GM21619 (cell line): ENCODE measurements around the gene FXN.
"Not testable (repeated sequence)": the region's sequence is repeated elsewhere in the genome, so short reads cannot be mapped to it uniquely, and the experiment has no call there.

Experiments used
- ATAC-seq: cut with Tn5 transposase; IDR thresholded peaks from one replicate; pipeline ENCODE4 v1.9.1; 2021; ENCODE audit not compliant: unreplicated experiment

The FXN gene

GRCh38 chr9:69097923-69098593 is 62.5 kb downstream of the FXN start:
- ATAC-seq: no peak

- ATAC-seq: not testable (repeated sequence)
These were observed 67.9 kb downstream of the FXN start for GRCh38 chr9:69103348-69103996.

GRCh38 chr9:69104830-69105527 is 69.4 kb downstream of the FXN start:
- ATAC-seq: no peak

- no peak for ATAC-seq
These were observed 72.2 kb downstream of the FXN start for GRCh38 chr9:69107771-69108170.

GRCh38 chr9:69108706-69109105 is 73.2 kb downstream of the FXN start:
- not testable (repeated sequence) for ATAC-seq

GRCh38 chr9:69109152-69109551 is 73.6 kb downstream of the FXN start:
- no peak for ATAC-seq

- ATAC-seq: not testable (repeated sequence)
These were observed 77.1 kb downstream of the FXN start for GRCh38 chr9:69112646-69113045.

- ATAC-seq: no peak
These were observed 80.1 kb downstream of the FXN start for GRCh38 chr9:69115621-69116020.

- ATAC-seq: no peak
These were observed 83.1 kb downstream of the FXN start for GRCh38 chr9:69118656-69119055.

- no peak for ATAC-seq
These were observed 85.0 kb downstream of the FXN start for GRCh38 chr9:69120380-69121154.

GRCh38 chr9:69121155-69122081 is 85.9 kb downstream of the FXN start:
- ATAC-seq: peak; percentile 68

GRCh38 chr9:69122082-69122548 is 86.6 kb downstream of the FXN start:
- peak; percentile 53 for ATAC-seq

GRCh38 chr9:69122549-69123141 is 87.1 kb downstream of the FXN start:
- no peak for ATAC-seq

GRCh38 chr9:69130456-69131441 is 95.2 kb downstream of the FXN start:
- ATAC-seq: no peak

- ATAC-seq: no peak
These were observed 96.1 kb downstream of the FXN start for GRCh38 chr9:69131682-69132081.

- ATAC-seq: no peak
These were observed 96.8 kb downstream of the FXN start for GRCh38 chr9:69132361-69132760.

- ATAC-seq: no peak
These were observed 98.9 kb downstream of the FXN start for GRCh38 chr9:69134412-69134811.

- no peak for ATAC-seq
These were observed 100.6 kb downstream of the FXN start for GRCh38 chr9:69136185-69136584.

- ATAC-seq: no peak
These were observed 101.2 kb downstream of the FXN start for GRCh38 chr9:69136779-69137178.
